Stomach (tissue), 4 donors: ENCODE results near the gene COX5A.

Experiments
- CTCF ChIP-seq, 7 experiments: fragments of 450-650 bp in 4 of 7; fragments of 200-600 bp in 3 of 7; sonication (generic) in 3 of 7; IDR thresholded peaks; one replicate each; pipeline ENCODE4 v1.5.1; 2016 to 2019; ENCODE audit warnings: antibody characterized with exemption in 7 of 7, control low read depth in 2 of 7, mild to moderate bottlenecking in 1 of 7
- POLR2A ChIP-seq, 4 donors: fragments of 450-650 bp; IDR thresholded peaks; one replicate each; pipeline ENCODE4 v1.6.1; 2016; ENCODE audit warnings: antibody characterized with exemption in 4 of 4, control low read depth in 2 of 4, mild to moderate bottlenecking in 1 of 4, moderate library complexity in 1 of 4
- POLR2AphosphoS5 ChIP-seq, 3 donors: sonication (generic); formaldehyde crosslinking; IDR thresholded peaks; one replicate each; pipeline ENCODE4 v1.6.1; 2016; ENCODE audit warnings: antibody characterized with exemption in 3 of 3

DNA sequence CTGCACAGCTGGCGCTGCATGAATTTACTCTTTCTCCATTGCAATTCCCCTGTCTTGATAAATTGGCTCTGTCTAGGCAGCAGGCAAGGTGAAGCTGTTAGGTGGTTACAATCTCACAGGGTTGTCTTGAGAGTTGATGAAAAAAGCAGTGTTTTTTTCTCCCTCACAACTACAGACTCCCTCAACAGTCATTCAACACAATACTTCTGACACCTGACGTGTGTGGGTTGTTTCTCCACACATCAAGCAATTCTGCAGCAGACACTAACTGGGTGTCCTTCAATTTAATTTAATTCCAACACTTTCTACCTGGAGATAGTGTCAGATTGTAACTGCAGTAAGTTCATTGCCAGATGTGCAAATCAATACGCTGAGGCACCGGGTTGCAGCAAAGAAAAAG lies 59.6 kb downstream of the COX5A start:
- no peak for TF ChIP-seq CTCF (IDR thresholded peaks at IDR 0.05)
- TF ChIP-seq POLR2AphosphoS5 (IDR thresholded peaks at IDR 0.05), result no peak
- TF ChIP-seq POLR2A (IDR thresholded peaks at IDR 0.05), result no peak
